HL-60 (cell line): ENCODE results near the gene CASP12.

Experiments
- DNase-seq, 2 experiments: peaks; one replicate each; pipeline ENCODE4 v3.0.0-alpha.2; 2010 to 2020; ENCODE audit warnings: low read depth in 1 of 2, low spot score in 1 of 2
- H3K27ac ChIP-seq: fragments of 250-450 bp; sonication (Bioruptor Pico); replicated peaks from 2 replicates; pipeline ENCODE4 v1.5.1; 2020; ENCODE audit warnings: mild to moderate bottlenecking, moderate library complexity
- H3K27me3 ChIP-seq: fragments of 250-450 bp; sonication (Bioruptor Pico); 2 replicates; pipeline ENCODE4 v1.5.1; 2021; ENCODE audit warnings: mild to moderate bottlenecking, moderate library complexity; ENCODE audit not compliant: insufficient read depth, poor library complexity, severe bottlenecking
- H3K4me3 ChIP-seq: replicated peaks from 2 replicates; pipeline ENCODE4 v1.5.1; 2011; ENCODE audit warnings: mild to moderate bottlenecking, control low read depth, low read length; ENCODE audit not compliant: insufficient read depth
- GABPA ChIP-seq: IDR thresholded peaks from 2 replicates; pipeline ENCODE4 v1.6.1; 2012; ENCODE audit warnings: low read depth
- POLR2AphosphoS5 ChIP-seq: IDR thresholded peaks from 2 replicates; pipeline ENCODE4 v1.6.1; 2012; ENCODE audit warnings: low read depth
- SPI1 ChIP-seq: IDR thresholded peaks from 2 replicates; pipeline ENCODE4 v1.6.1; 2012; ENCODE audit warnings: low read depth, mild to moderate bottlenecking, borderline replicate concordance
- TF ChIP-seq, protein P1 (sequence below): IDR thresholded peaks from one replicate; pipeline ENCODE4 v1.5.1; 2011; ENCODE audit warnings: low read length, control low read depth, inconsistent platforms; ENCODE audit not compliant: insufficient read depth
- TF ChIP-seq, protein P2 (sequence below): IDR thresholded peaks from 2 replicates; pipeline ENCODE4 v1.6.1; 2012; ENCODE audit warnings: low read depth; ENCODE audit not compliant: insufficient replicate concordance

Gene CASP12

DNA sequence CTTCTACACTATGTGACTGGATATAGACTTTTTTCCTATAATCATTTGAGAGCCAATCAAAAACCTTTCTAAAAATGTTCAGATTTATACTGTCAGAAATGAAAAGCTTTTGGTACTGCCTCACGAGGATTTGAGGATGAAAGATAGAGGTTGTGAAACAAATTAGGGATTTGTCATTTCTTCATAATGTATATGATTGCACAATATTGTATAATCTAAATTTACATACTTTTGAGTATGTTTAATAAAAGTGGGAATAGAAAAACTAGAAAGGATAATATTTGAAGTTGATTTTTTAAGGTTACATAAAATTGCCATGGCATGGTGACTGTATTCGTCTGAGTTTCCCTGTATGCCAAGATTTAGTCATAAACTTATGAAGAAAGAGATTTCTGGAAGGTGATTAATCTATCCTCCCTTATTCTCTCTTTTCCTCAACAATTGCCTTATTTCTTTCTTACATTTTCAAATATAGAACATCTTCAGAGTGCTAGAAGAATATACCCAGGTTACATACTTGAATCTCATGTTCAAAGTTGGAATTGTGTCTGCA lies 56.2 kb downstream of the CASP12 start:
- TF ChIP-seq, protein P1, sequence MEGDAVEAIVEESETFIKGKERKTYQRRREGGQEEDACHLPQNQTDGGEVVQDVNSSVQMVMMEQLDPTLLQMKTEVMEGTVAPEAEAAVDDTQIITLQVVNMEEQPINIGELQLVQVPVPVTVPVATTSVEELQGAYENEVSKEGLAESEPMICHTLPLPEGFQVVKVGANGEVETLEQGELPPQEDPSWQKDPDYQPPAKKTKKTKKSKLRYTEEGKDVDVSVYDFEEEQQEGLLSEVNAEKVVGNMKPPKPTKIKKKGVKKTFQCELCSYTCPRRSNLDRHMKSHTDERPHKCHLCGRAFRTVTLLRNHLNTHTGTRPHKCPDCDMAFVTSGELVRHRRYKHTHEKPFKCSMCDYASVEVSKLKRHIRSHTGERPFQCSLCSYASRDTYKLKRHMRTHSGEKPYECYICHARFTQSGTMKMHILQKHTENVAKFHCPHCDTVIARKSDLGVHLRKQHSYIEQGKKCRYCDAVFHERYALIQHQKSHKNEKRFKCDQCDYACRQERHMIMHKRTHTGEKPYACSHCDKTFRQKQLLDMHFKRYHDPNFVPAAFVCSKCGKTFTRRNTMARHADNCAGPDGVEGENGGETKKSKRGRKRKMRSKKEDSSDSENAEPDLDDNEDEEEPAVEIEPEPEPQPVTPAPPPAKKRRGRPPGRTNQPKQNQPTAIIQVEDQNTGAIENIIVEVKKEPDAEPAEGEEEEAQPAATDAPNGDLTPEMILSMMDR: no peak
- no peak for TF ChIP-seq SPI1
- no peak for TF ChIP-seq POLR2AphosphoS5
- TF ChIP-seq, protein P2, sequence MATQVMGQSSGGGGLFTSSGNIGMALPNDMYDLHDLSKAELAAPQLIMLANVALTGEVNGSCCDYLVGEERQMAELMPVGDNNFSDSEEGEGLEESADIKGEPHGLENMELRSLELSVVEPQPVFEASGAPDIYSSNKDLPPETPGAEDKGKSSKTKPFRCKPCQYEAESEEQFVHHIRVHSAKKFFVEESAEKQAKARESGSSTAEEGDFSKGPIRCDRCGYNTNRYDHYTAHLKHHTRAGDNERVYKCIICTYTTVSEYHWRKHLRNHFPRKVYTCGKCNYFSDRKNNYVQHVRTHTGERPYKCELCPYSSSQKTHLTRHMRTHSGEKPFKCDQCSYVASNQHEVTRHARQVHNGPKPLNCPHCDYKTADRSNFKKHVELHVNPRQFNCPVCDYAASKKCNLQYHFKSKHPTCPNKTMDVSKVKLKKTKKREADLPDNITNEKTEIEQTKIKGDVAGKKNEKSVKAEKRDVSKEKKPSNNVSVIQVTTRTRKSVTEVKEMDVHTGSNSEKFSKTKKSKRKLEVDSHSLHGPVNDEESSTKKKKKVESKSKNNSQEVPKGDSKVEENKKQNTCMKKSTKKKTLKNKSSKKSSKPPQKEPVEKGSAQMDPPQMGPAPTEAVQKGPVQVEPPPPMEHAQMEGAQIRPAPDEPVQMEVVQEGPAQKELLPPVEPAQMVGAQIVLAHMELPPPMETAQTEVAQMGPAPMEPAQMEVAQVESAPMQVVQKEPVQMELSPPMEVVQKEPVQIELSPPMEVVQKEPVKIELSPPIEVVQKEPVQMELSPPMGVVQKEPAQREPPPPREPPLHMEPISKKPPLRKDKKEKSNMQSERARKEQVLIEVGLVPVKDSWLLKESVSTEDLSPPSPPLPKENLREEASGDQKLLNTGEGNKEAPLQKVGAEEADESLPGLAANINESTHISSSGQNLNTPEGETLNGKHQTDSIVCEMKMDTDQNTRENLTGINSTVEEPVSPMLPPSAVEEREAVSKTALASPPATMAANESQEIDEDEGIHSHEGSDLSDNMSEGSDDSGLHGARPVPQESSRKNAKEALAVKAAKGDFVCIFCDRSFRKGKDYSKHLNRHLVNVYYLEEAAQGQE: no peak
- no peak for TF ChIP-seq GABPA
- DNase-seq: no peak
- Histone ChIP-seq H3K27ac (no peak overlapping the region), H3K27me3 (no peaks in the 10 kb centered on the region), H3K4me3 (no peak overlapping the region)

DNA sequence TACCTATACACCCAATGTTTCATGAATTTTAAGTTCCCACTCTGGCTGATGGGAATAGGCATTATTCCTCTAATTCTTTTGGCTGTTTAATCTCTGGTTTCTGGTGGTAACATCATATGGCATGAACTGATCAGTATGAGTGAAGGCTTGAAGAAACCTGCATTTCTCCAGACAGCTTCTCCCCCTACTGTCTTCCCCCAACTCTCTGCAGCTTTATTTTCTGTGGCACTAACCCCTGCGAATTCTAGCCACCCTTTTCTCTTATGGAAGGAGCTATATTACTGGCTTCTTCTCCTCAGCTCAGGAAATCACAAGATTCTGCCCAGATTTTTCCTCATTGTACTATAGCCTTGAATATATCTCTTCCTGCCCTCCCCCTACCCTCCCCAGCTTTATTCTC lies 57.1 kb downstream of the CASP12 start:
- TF ChIP-seq GABPA: no peak
- no peak for TF ChIP-seq SPI1
- TF ChIP-seq, protein P1: no peak
- TF ChIP-seq, protein P2: no peak
- TF ChIP-seq POLR2AphosphoS5: no peak

DNA sequence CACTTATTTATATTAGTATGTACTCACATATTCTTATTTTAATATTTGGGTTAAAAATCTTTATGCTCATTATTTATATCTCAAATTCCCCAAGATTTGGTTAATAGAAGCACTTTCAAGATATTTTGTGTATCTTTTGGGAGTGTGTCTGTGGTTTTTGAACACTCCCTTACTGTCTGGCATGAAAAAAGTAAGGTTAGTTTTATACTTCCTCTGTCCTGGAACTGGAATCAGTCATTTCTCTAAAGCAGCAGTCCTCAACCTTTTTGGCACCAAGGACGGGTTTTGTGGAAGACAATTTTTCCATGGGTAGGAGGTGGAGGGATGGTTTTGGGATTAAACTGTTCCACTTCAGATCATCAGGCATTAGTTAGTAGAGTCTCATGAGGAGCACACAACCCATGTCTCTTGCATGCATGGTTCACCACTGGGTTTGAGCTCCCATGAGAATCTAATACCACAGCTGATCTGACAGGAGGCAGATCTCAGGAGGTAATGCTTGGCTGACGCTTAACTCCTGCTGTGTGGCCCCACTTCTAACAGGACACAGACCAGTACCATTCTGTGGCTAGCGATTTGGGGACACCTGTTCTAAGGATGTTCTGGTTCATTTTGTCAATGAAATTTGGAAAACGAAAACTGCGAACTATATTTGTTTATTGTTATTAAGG lies 60.2 kb downstream of the CASP12 start:
- Histone ChIP-seq H3K27me3 (no peaks in the 10 kb centered on the region), H3K4me3 (no peak overlapping the region), H3K27ac (no peak overlapping the region)
- no peak for DNase-seq
- no peak for TF ChIP-seq GABPA
- TF ChIP-seq POLR2AphosphoS5: no peak
- TF ChIP-seq SPI1: no peak
- TF ChIP-seq, protein P2: no peak
- TF ChIP-seq, protein P1: no peak

More for the DNA sequence above, 57.1 kb downstream of the CASP12 start:
- no peak overlapping the region for H3K4me3 ChIP-seq
- no peak for DNase-seq
- no peak overlapping the region for H3K27ac ChIP-seq
- no peaks in the 10 kb centered on the region for H3K27me3 ChIP-seq
